Measurements from ENCODE around the gene SLC25A12. TPM values are rescaled to one million over a fixed set of nuclear protein-coding genes. Genes with fewer than 3 reads are reported as not detected.

The SLC25A12 gene
- total RNA-seq, 2 donors from 2014 or later, result 13.6 to 33.3 TPM

GRCh38 chr2:171741189-171741588 is 152.9 kb downstream of the SLC25A12 start:
- Mint-ChIP-seq H3K9me3 (no peaks in the 10 kb centered on the region), H3K27ac (no peak overlapping the region), H3K36me3 (peaks cover 14% of the 10 kb centered on the region in 2 donors)
- ATAC-seq (peak in 1 of 2 donors; percentile 26), DNase-seq (ENCODE audit: low spot score in 2 of 2) (no peak)

GRCh38 chr2:171735991-171736710 is 157.9 kb downstream of the SLC25A12 start:
- Mint-ChIP-seq H3K9me3 (no peaks in the 10 kb centered on the region), H3K27ac (no peak overlapping the region), H3K36me3 (peaks cover 14 to 35% of the 10 kb centered on the region in 2 donors)
- no peak for DNase-seq (ENCODE audit: low spot score in 2 of 2)
- ATAC-seq, result no peak

Other genes with a start within 250 kb of the SLC25A12 start
- gene DYNC1I2, start 206.8 kb downstream of the SLC25A12 start, total RNA-seq, result 10 to 100 TPM; 25.5 to 52.9 TPM
- gene HAT1, start 28.2 kb upstream of the SLC25A12 start, total RNA-seq, result 10 to 100 TPM; 75.4 to 76.2 TPM
- gene METAP1D, start 105.7 kb upstream of the SLC25A12 start, total RNA-seq, result 1 to 10 TPM; 2.6 to 4.2 TPM
- not detected for gene DLX1, start 191.3 kb upstream of the SLC25A12 start, total RNA-seq
- gene DLX2, start 208.7 kb upstream of the SLC25A12 start, total RNA-seq, result not detected